Fibroblast of lung (primary cell): Measurements from ENCODE around the gene ELP4. TPM values are rescaled to one million over a fixed set of nuclear protein-coding genes. Genes with fewer than 3 reads are reported as not detected.

Experiments used
- DNase-seq, 2 donors: peaks; one replicate each; pipeline versions ENCODE4 v3.0.0 to v3.0.0-alpha.2; 2010; ENCODE audit warnings: low read depth in 2 of 2
- H2AFZ ChIP-seq: 2 replicates; pipeline ENCODE4 v1.5.1; 2012; ENCODE audit warnings: low read length, control low read depth, inconsistent platforms
- H3K27ac ChIP-seq: 2 replicates; pipeline ENCODE4 v1.5.1; 2011; ENCODE audit warnings: low read length, control low read depth; ENCODE audit not compliant: insufficient read depth
- H3K27me3 ChIP-seq: 2 replicates; pipeline ENCODE4 v1.5.1; 2011; ENCODE audit warnings: mild to moderate bottlenecking, low read length; ENCODE audit not compliant: control insufficient read depth, insufficient read depth
- H3K36me3 ChIP-seq: 2 replicates; pipeline ENCODE4 v1.5.1; 2011; ENCODE audit warnings: low read length; ENCODE audit not compliant: control insufficient read depth, insufficient read depth
- H3K4me1 ChIP-seq: 2 replicates; pipeline ENCODE4 v1.5.1; 2011; ENCODE audit warnings: low read length; ENCODE audit not compliant: control insufficient read depth, insufficient read depth; ENCODE audit errors: extremely low read depth
- H3K4me2 ChIP-seq: 2 replicates; pipeline ENCODE4 v1.5.1; 2011; ENCODE audit warnings: low read length, control low read depth; ENCODE audit not compliant: insufficient read depth; ENCODE audit errors: extremely low read depth
- H3K4me3 ChIP-seq, 4 experiments: fragments of 200-600 bp in 1 of 4; sonication (generic) in 1 of 4; replicated peaks in 1 of 4; 2 replicates each; pipeline ENCODE4 v1.5.1; 2011 to 2016; ENCODE audit warnings: low read length in 4 of 4, low read depth in 3 of 4, mild to moderate bottlenecking in 3 of 4, control low read depth in 2 of 4, inconsistent platforms in 1 of 4, mixed read lengths in 1 of 4; ENCODE audit not compliant: insufficient read depth in 1 of 4; ENCODE audit errors: control extremely low read depth in 1 of 4
- H3K79me2 ChIP-seq: 2 replicates; pipeline ENCODE4 v1.5.1; 2012; ENCODE audit warnings: mild to moderate bottlenecking, low read length, inconsistent platforms; ENCODE audit not compliant: control insufficient read depth, insufficient read depth
- H3K9ac ChIP-seq: 2 replicates; pipeline ENCODE4 v1.5.1; 2011; ENCODE audit warnings: mild to moderate bottlenecking, low read length, control low read depth; ENCODE audit not compliant: insufficient read depth
- H3K9me3 ChIP-seq: 2 replicates; pipeline ENCODE4 v1.5.1; 2012; ENCODE audit warnings: low read depth, low read length; ENCODE audit not compliant: control insufficient read depth, insufficient read depth
- H4K20me1 ChIP-seq: 2 replicates; pipeline ENCODE4 v1.5.1; 2011; ENCODE audit warnings: low read length; ENCODE audit not compliant: control insufficient read depth, insufficient read depth; ENCODE audit errors: extremely low read depth
- EZH2 ChIP-seq: IDR thresholded peaks from 2 replicates; pipeline ENCODE4 v1.5.1; 2012; ENCODE audit warnings: low read length, control low read depth, mild to moderate bottlenecking; ENCODE audit errors: missing control alignments
- polyA minus RNA-seq: library from RNA; depleted of rRNA, polyadenylated mRNA; stranded (reverse); fragments of >200 nt; gene quantifications from 2 replicates; pipeline ENCODE4 v1.2.3, GENCODE V29; 2011; ENCODE audit warnings: low replicate concordance
- polyA plus RNA-seq, 2 donors: library from polyadenylated mRNA; depleted of rRNA in 1 of 2; stranded (reverse) in 1 of 2; unstranded in 1 of 2; fragments of >200 nt; gene quantifications; 2 replicates each; pipeline ENCODE4 v1.2.1, GENCODE V29; 2011 to 2012; ENCODE audit warnings: missing spikeins in 1 of 2
- total RNA-seq: library from RNA; depleted of rRNA; stranded (reverse); fragments of >200 nt; gene quantifications from 2 replicates; pipeline ENCODE4 v1.2.1, GENCODE V29; 2014
- TF ChIP-seq, protein P1 (sequence below), 2 donors: IDR thresholded peaks in 1 of 2; conservative IDR thresholded peaks in 1 of 2; 1 replicate in 1 of 2; 2 replicates in 1 of 2; pipeline ENCODE4 v1.5.1; 2011 to 2012; ENCODE audit warnings: low read length in 2 of 2, control low read depth in 1 of 2, inconsistent platforms in 1 of 2, low read depth in 1 of 2, mild to moderate bottlenecking in 1 of 2

ELP4 gene, protein sequence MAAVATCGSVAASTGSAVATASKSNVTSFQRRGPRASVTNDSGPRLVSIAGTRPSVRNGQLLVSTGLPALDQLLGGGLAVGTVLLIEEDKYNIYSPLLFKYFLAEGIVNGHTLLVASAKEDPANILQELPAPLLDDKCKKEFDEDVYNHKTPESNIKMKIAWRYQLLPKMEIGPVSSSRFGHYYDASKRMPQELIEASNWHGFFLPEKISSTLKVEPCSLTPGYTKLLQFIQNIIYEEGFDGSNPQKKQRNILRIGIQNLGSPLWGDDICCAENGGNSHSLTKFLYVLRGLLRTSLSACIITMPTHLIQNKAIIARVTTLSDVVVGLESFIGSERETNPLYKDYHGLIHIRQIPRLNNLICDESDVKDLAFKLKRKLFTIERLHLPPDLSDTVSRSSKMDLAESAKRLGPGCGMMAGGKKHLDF
- total RNA-seq, result 11.7 and 12.1 TPM in 2 replicates
- polyA plus RNA-seq, result 13.1 and 13.7 TPM in 2 replicates
- 10.4 and 11.1 TPM in 2 replicates for polyA plus RNA-seq (2012)
- polyA minus RNA-seq, result 3.7 and 5.1 TPM in 2 replicates

DNA sequence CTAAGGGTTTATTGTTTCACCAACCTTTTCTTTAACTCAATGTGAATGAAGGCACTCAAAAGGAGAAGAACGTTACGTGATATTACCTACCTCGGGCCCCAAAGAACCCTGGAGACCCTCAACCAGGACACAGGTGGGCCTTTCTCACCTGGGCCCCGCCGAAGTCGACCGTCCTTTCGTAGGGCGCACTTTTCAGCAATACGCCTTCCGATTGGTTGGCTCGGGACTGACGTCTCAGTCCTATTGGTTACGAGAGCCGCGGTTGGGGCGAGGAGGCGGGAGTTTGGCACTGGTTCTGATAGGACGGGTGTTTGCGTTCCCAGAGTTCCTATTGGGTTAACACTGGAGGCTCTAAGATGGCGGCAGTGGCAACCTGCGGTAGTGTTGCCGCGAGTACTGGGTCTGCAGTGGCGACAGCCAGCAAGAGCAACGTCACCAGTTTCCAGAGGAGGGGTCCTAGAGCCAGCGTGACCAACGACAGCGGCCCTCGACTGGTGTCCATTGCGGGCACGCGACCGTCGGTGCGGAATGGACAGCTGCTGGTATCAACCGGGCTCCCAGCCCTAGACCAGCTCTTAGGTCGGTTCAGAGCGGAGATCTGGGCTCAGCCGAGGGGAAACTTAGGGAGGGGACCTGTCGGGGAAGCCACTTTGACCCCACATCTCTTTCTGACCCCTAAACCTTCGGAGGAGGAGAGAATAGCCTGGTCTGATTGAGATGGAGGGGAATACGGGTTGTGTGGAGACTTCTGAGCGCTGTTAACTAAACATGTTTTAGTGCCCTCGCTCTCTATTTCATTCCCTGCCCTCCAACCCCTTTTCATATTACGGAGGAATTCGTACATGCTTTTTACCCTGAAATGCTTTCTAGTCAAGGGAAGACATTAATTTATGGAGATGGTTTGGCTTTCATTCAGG lies at the start of gene ELP4, which contains the start of gene IMMP1L:
ELP4 (plus strand) TSS at position 339 of the 917 bp plus-strand sequence; CDS start at position 357, 18 bp downstream.
IMMP1L (minus strand) TSS at position 194 of the 917 bp plus-strand sequence. CDS start 46,346 bp downstream, outside the sequence.
- H3K4me2 ChIP-seq, result peak within 1 kb of the TSS; percentile 94
- peaks cover 7% of the 10 kb centered on the region for H3K79me2 ChIP-seq
- no peaks in the 10 kb centered on the region for H3K27me3 ChIP-seq
- H2AFZ ChIP-seq, result peak within 1 kb of the TSS; percentile 94
- no peaks in the 10 kb centered on the region for H4K20me1 ChIP-seq
- no peaks in the 10 kb centered on the region for H3K4me1 ChIP-seq
- TF ChIP-seq, protein P1, sequence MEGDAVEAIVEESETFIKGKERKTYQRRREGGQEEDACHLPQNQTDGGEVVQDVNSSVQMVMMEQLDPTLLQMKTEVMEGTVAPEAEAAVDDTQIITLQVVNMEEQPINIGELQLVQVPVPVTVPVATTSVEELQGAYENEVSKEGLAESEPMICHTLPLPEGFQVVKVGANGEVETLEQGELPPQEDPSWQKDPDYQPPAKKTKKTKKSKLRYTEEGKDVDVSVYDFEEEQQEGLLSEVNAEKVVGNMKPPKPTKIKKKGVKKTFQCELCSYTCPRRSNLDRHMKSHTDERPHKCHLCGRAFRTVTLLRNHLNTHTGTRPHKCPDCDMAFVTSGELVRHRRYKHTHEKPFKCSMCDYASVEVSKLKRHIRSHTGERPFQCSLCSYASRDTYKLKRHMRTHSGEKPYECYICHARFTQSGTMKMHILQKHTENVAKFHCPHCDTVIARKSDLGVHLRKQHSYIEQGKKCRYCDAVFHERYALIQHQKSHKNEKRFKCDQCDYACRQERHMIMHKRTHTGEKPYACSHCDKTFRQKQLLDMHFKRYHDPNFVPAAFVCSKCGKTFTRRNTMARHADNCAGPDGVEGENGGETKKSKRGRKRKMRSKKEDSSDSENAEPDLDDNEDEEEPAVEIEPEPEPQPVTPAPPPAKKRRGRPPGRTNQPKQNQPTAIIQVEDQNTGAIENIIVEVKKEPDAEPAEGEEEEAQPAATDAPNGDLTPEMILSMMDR (conservative IDR thresholded peaks at IDR 0.05 in 1 of 2, IDR thresholded peaks at IDR 0.05 in 1 of 2; ENCODE audit: low read depth in 1 of 2, low read length in 2 of 2), result no peak
- TF ChIP-seq EZH2, result no peak
- H3K4me3 ChIP-seq, result peak within 1 kb of the TSS; percentile 63 to 97 (median 86)
- H3K9me3 ChIP-seq, result no peaks in the 10 kb centered on the region
- peak within 1 kb of the TSS; percentile 68 for H3K27ac ChIP-seq
- H3K36me3 ChIP-seq, result no peaks in the 10 kb centered on the region
- H3K9ac ChIP-seq, result peak within 1 kb of the TSS; percentile 71
- peak; percentile 94 to 96 for DNase-seq

DNA sequence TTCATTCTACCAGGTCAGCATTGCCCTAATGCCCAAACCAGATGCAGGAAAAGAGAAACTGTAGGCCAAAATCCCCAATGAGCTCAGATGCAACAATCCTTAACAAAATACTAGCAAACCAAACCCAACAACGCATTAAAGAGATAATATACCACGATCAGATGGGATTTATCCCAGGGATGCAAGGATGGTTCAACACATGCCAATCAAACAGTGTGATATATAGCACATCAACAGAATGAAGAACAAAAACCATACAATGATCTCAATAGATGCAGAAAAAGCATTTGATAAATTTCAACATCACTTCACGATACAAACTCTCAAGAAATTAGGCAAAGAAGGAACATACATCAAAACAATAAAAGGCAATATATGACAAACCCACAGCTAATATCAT lies 45.1 kb upstream of the ELP4 start:
- no peak overlapping the region for H2AFZ ChIP-seq
- H3K4me2 ChIP-seq, result no peak overlapping the region
- H4K20me1 ChIP-seq, result no peaks in the 10 kb centered on the region
- H3K9me3 ChIP-seq, result no peaks in the 10 kb centered on the region
- H3K36me3 ChIP-seq, result no peaks in the 10 kb centered on the region
- no peaks in the 10 kb centered on the region for H3K79me2 ChIP-seq
- no peak overlapping the region for H3K4me3 ChIP-seq
- no peak overlapping the region for H3K9ac ChIP-seq
- no peaks in the 10 kb centered on the region for H3K27me3 ChIP-seq
- H3K27ac ChIP-seq, result no peak overlapping the region
- H3K4me1 ChIP-seq, result no peaks in the 10 kb centered on the region
- TF ChIP-seq EZH2, result no peak
- TF ChIP-seq, protein P1 (conservative IDR thresholded peaks at IDR 0.05 in 1 of 2, IDR thresholded peaks at IDR 0.05 in 1 of 2; ENCODE audit: low read depth in 1 of 2, low read length in 2 of 2), result no peak
- DNase-seq, result no peak

DNA sequence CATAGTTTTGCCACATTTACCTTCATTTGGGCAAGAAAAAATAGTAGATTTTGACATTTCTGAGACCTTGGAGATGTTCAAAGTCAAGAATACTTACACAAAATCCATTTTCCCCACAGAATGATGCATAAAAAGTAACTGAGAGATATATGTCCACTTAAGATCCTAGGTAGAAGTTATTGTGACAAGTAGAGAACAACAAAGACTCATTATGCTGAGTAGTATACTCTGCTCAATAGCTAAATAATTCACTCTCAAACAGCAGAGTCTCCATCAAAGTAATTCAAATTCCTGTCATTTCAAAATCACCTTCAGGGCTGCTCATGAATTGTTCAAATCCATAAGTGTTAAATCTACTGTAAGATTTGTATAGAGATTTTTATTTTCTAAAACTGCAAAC lies 35.5 kb upstream of the ELP4 start:
- Histone ChIP-seq H3K36me3 (no peaks in the 10 kb centered on the region), H3K27me3 (no peaks in the 10 kb centered on the region), H3K27ac (no peak overlapping the region), H4K20me1 (no peaks in the 10 kb centered on the region), H3K4me3 (no peak overlapping the region), H2AFZ (no peak overlapping the region), H3K79me2 (no peaks in the 10 kb centered on the region), H3K9ac (no peak overlapping the region), H3K4me1 (no peaks in the 10 kb centered on the region), H3K9me3 (no peaks in the 10 kb centered on the region), H3K4me2 (no peak overlapping the region)
- TF ChIP-seq EZH2, result no peak
- TF ChIP-seq, protein P1 (conservative IDR thresholded peaks at IDR 0.05 in 1 of 2, IDR thresholded peaks at IDR 0.05 in 1 of 2; ENCODE audit: low read depth in 1 of 2, low read length in 2 of 2), result no peak
- DNase-seq, result no peak
